ENCODE data around the gene TSPEAR. TPM values are rescaled to one million over a fixed set of nuclear protein-coding genes. Genes with fewer than 3 reads are reported as not detected.

The TSPEAR gene
- total RNA-seq, 1 experiment from 2014 or later: not detected

DNA sequence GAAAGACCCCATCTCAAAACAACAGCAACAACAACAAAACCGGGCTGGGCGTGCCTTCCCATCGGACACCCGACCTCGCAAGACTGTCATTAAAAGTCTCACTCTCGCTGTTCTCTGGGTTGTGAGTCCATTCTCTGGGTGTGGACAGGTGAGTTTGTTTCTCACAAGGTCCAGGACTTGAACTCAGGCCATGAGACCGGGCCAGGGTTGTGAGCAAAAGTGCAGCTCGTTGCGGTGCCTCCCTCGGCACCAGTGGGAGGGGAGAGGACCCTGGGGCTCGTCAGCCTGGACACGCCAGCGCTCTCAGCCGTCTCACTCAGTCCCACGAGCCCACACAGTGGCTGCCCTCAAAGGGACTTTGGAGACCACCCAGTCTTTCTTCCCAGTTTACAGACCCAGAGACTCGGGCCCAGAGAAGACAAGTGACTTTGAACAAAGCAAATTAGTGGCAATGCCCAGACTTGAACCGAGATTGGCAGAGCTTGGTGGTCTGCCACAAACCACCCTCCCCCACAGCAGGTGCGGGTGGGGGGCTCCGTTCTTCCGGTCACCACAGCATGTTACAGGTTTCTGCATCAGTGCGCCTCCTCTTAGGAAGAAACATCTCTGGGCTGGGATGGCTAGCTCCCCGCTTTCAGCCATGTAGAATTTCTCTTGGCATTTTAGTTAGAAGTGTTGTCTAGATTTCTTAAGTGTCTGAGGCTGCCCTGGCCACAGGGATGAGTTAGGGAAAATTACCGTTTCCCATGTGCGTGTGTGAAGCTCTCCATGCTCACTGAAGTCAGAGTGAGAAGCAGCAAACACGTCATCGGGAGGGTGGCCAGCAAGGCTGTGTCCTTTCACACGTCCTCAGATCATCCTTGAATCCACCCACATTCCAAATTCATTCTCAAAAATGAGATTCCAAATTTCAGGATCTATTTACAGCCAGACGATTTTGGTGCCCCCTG lies 227.8 kb downstream of the TSPEAR start:
- ChIA-PET POLR2A (no interaction called here), CTCF (no interaction called here)
- Histone ChIP-seq H3K36me3 (ENCODE audit: control insufficient read depth, insufficient read depth, low read length) (no peaks in the 10 kb centered on the region), H3K4me3 (ENCODE audit: low read depth in 2 of 2, low read length in 2 of 2) (no peak overlapping the region), H3K27ac (ENCODE audit: low read length) (no peak overlapping the region), H3K9me3 (ENCODE audit: control insufficient read depth, insufficient read depth, low read depth, low read length) (no peaks in the 10 kb centered on the region), H3K27me3 (ENCODE audit: control insufficient read depth, insufficient read depth, low read length) (no peaks in the 10 kb centered on the region), H3K4me1 (ENCODE audit: control insufficient read depth, insufficient read depth, low read length) (no peaks in the 10 kb centered on the region)
- no peak for DNase-seq (ENCODE audit: low read depth, low spot score)
- BruUV-seq (replicated peaks): no TSS peak
- no peak for ATAC-seq
- no peak for TF ChIP-seq TCF7L2 (IDR thresholded peaks at IDR 0.05; ENCODE audit: low read depth, low read length)
- no peak for TF ChIP-seq REST (IDR thresholded peaks at IDR 0.05; ENCODE audit: insufficient read depth in 1 of 2, low read depth in 2 of 2, low read length in 1 of 2)
- TF ChIP-seq SIN3A (IDR thresholded peaks at IDR 0.05; ENCODE audit: borderline replicate concordance, insufficient read depth, low read depth, low read length): no peak
- intact Hi-C loops (cut with micrococcal nuclease; ENCODE audit: unreplicated experiment): no loop called here
- in situ Hi-C loops (cut with HindIII; ENCODE audit: low pct_unique_long_range_greater_than_20kb, low sequenced_read_pairs): no loop called here

DNA sequence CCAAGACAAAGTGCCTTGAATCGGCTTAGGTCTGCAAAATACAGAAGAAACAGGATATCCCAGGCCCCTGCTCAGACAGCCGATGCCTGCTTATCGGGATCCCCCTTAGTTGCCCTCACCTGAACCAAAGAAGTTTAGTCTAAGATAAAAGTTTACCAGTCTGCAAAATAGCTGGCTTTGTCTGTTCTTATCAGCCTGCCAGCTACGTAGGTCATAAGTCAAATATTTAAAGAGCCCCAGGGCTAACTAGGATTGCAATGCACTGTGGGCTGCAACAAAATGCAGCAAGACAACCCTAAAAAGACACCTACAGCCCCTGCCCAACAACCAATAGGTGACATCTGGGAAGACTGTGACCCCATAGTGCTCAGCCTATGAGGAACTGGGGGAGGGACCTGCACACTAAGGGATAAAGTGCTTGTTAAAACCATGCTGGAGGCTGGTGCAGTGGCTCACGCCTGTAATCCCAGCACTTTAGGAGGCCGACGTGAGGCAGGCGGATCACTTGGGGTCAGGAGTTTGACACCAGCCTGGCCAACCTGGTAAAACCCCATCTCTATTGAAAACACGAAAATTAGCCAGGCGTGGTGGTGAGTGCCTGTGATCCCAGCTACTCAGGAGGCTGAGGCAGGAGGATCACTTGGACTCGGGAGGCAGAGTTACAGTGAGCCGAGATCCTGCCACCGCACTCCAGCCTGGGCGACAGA lies 228.6 kb downstream of the TSPEAR start:
- H3K4me1 ChIP-seq (ENCODE audit: control insufficient read depth, insufficient read depth, low read length): no peaks in the 10 kb centered on the region
- DNase-seq (ENCODE audit: low read depth, low spot score): no peak
- no peak overlapping the region for H3K4me3 ChIP-seq (ENCODE audit: low read depth in 2 of 2, low read length in 2 of 2)
- no peak for TF ChIP-seq REST (IDR thresholded peaks at IDR 0.05; ENCODE audit: insufficient read depth in 1 of 2, low read depth in 2 of 2, low read length in 1 of 2)
- TF ChIP-seq CTCF (IDR thresholded peaks at IDR 0.05): no peak
- TF ChIP-seq TCF7L2 (IDR thresholded peaks at IDR 0.05; ENCODE audit: low read depth, low read length): no peak
- no peak for TF ChIP-seq POLR2AphosphoS5 (IDR thresholded peaks at IDR 0.05; ENCODE audit: low read depth, low read length)
- no peak for TF ChIP-seq SIN3A (IDR thresholded peaks at IDR 0.05; ENCODE audit: borderline replicate concordance, insufficient read depth, low read depth, low read length)
- H3K27ac ChIP-seq (ENCODE audit: low read length): no peak overlapping the region
- H3K36me3 ChIP-seq (ENCODE audit: control insufficient read depth, insufficient read depth, low read length): no peaks in the 10 kb centered on the region
- intact Hi-C loops (cut with micrococcal nuclease; ENCODE audit: unreplicated experiment) (no loop called here), in situ Hi-C loops (cut with HindIII; ENCODE audit: low pct_unique_long_range_greater_than_20kb, low sequenced_read_pairs) (no loop called here)
- no peaks in the 10 kb centered on the region for H3K27me3 ChIP-seq (ENCODE audit: control insufficient read depth, insufficient read depth, low read length)
- ATAC-seq: no peak
- no peaks in the 10 kb centered on the region for H3K9me3 ChIP-seq (ENCODE audit: control insufficient read depth, insufficient read depth, low read depth, low read length)
- POLR2A ChIA-PET: no interaction called here
- CTCF ChIA-PET: no interaction called here
- no TSS peak for BruUV-seq (replicated peaks)
